Spinal cord (tissue), 10 donors: ENCODE data around the gene TCF7L2. TPM values are rescaled to one million over a fixed set of nuclear protein-coding genes. Genes with fewer than 3 reads are reported as not detected.

Experiments
- DNase-seq, 6 donors: peaks; one replicate each; pipeline versions ENCODE4 v3.0.0 to v3.0.0-alpha.2; 2013 to 2015; ENCODE audit warnings: low spot score in 6 of 6, low read depth in 4 of 6
- H3K27ac ChIP-seq: one replicate; pipeline ENCODE4 v1.5.1; 2013; ENCODE audit warnings: low read depth, low read length, control low read depth
- H3K27me3 ChIP-seq: one replicate; pipeline ENCODE4 v1.6.1; 2013; ENCODE audit warnings: low read length; ENCODE audit not compliant: control insufficient read depth, insufficient read depth
- H3K36me3 ChIP-seq: one replicate; pipeline ENCODE4 v1.6.1; 2013; ENCODE audit warnings: low read length; ENCODE audit not compliant: control insufficient read depth, insufficient read depth
- H3K4me1 ChIP-seq: one replicate; pipeline ENCODE4 v1.6.1; 2013; ENCODE audit warnings: low read length; ENCODE audit not compliant: control insufficient read depth, insufficient read depth
- H3K4me3 ChIP-seq: one replicate; pipeline ENCODE4 v1.5.1; 2013; ENCODE audit warnings: low read depth, low read length, control low read depth
- H3K9me3 ChIP-seq: one replicate; pipeline ENCODE4 v1.6.1; 2013; ENCODE audit warnings: low read length; ENCODE audit not compliant: control insufficient read depth, insufficient read depth
- WGBS: methylation state at CpG from one replicate; pipeline ENCODE4 v1.1.5; 2013; ENCODE audit warnings: missing lambda C conversion rate; ENCODE audit not compliant: insufficient coverage; 5-methylcytosine and 5-hydroxymethylcytosine counted together
- polyA plus RNA-seq, 2 donors: library from polyadenylated mRNA; unstranded; fragments of 120-200 nt; gene quantifications; one replicate each; pipeline ENCODE4 v1.2.1, GENCODE V29; 2013; ENCODE audit not compliant: insufficient read length in 2 of 2
- total RNA-seq, 2 donors: library from RNA; depleted of rRNA in 1 of 2; stranded (reverse); fragments of 120-200 nt in 1 of 2; fragments of >200 nt in 1 of 2; gene quantifications; one replicate each; pipeline versions ENCODE4 v1.2.3 to v1.2.4, GENCODE V29; 2013 to 2014
- donor health status: healthy.

Gene TCF7L2
- total and polyA plus RNA-seq, 4 donors, result 12.9 to 75.5 (median 36.6) TPM

DNA sequence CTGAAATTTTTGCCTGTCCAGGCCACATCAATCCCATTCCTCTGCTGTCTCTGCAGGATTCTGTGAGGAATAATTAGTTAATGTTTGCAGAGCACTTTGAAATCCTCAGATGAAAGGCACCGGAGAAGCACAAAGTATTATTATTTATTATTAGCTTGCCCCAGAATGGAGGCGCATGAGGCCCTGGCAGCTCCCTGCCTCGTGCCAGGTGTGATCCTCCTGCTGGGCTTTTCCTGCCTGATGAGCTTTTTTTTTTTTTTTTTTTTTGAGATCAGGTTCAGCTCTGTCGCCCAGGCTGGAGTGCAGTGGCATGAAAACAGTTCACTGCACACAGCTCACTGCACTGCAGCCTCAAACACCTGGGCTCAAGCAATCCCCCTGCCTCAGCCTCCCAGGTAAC lies 65.2 kb downstream of the TCF7L2 start:
- H3K27ac ChIP-seq, result no peak overlapping the region
- no peak for DNase-seq
- H3K27me3 ChIP-seq, result peaks cover 4% of the 10 kb centered on the region
- H3K4me1 ChIP-seq, result peaks cover 24% of the 10 kb centered on the region
- H3K36me3 ChIP-seq, result no peaks in the 10 kb centered on the region
- H3K9me3 ChIP-seq, result no peaks in the 10 kb centered on the region
- H3K4me3 ChIP-seq, result no peak overlapping the region
- 68% methylated on average over 3 of the region's 4 CpGs for WGBS

DNA sequence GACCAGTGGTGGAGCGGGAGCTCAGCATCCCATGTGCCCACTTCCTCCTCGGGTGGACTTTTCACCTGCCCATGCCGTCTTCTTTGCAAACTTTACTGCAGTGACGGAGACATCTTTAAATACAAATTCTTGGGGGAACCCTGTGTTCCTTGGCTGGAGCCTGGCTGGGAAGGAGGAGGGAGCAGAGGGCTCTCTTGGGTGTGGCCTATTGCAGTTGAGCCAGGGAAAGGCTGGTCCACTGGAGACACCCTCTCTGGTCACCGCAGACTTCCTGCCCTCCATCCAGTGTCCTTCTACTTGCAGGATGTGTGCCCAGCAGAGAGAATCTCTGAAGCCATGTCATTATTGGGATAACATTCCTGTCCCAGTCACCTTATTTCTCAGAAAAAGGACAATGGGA lies 67.3 kb downstream of the TCF7L2 start:
- Histone ChIP-seq H3K36me3 (no peaks in the 10 kb centered on the region), H3K27ac (no peak overlapping the region), H3K4me3 (no peak overlapping the region), H3K9me3 (no peaks in the 10 kb centered on the region), H3K27me3 (peaks cover 4% of the 10 kb centered on the region), H3K4me1 (peaks cover 43% of the 10 kb centered on the region)
- 83% methylated on average over 3 of the region's 5 CpGs for WGBS
- DNase-seq, result no peak

DNA sequence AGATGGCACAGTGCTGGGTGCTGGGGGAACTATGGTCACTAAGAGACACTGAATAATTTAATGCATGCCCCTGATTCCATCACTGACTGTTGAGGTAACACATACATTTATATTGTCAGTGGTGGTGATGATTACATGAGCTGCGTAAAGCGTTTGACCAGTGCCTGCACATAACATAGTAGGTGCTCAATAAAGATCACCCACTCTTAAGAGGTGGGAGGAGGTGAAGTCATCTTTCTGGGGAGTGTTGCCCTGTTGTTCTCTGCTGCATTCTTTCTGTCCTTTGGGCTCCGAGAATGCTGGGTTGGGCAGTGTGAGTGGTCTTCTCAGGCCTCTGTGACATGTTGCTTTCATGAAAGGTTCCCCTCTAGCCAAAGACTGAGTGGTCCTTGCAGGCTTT lies 68.0 kb downstream of the TCF7L2 start:
- Histone ChIP-seq H3K36me3 (no peaks in the 10 kb centered on the region), H3K4me1 (peaks cover 43% of the 10 kb centered on the region), H3K9me3 (no peaks in the 10 kb centered on the region), H3K27ac (no peak overlapping the region), H3K27me3 (peaks cover 4% of the 10 kb centered on the region), H3K4me3 (no peak overlapping the region)
- no peak for DNase-seq
- 40% methylated on average over 1 of the region's 3 CpGs for WGBS

DNA sequence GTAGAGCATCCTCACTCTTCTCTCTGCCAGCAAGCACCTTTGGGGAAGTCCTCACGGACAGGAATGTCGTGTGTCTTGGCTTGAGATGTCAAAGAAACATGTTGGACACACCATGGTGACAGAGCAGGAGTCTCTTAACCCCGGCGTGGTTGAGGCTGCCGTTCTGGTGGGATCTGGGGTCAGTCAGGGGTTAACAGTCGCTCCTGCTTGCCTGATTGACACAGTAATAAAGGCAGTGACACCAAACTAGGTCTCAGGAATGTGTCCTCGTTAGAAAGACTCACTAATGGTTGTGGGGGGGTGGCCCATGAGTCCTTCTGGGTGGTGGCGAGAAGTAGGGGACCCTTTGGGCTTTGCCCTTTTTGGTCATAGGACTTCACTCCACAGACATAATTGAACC lies 69.0 kb downstream of the TCF7L2 start:
- Histone ChIP-seq H3K36me3 (no peaks in the 10 kb centered on the region), H3K4me1 (peaks cover 43% of the 10 kb centered on the region), H3K27ac (no peak overlapping the region), H3K27me3 (peaks cover 4% of the 10 kb centered on the region), H3K9me3 (no peaks in the 10 kb centered on the region), H3K4me3 (no peak overlapping the region)
- no peak for DNase-seq
- 38% methylated on average over 7 of the region's 8 CpGs for WGBS

DNA sequence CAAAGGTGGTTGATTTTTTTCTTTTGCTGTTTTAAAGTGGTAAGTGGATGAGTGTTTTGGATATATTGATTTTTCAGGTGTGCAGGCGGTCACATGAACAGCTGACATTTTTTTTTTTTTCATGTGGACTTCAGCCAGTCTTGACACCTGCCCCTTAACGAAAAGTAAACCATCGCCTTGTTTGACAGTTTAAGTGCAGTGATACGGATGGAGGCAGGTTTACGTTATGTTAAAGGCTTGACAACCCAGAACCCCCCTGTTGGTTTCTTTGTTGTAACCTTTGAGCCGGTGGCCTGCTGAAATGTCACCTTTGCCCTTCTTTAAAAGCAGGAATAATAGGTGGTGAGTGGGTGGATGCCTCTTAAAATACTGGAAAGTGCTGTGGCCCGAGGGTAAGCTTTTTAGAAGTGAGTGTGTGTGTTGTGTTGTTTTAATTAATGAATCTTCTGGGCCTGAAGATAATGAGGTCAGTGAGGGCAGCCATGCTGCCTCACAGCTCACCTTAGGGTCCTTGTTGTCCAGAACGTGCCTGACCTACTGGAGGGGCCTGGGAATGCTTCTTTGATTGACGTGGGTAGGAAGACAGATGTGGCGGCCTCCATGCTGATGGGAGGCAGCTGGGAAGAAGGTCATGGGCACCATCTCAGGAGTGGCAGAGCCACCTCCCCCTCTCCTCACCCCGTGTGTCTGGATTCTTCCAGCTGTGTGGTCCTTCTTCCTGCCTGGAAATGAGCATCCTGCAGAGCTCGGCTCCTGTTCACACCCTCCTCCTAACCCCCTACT lies 69.8 kb downstream of the TCF7L2 start:
- Histone ChIP-seq H3K9me3 (no peaks in the 10 kb centered on the region), H3K4me3 (no peak overlapping the region), H3K36me3 (no peaks in the 10 kb centered on the region), H3K27ac (no peak overlapping the region), H3K4me1 (peaks cover 43% of the 10 kb centered on the region), H3K27me3 (peaks cover 4% of the 10 kb centered on the region)
- WGBS, result 47% methylated on average over 4 of the region's 12 CpGs
- DNase-seq, result no peak

DNA sequence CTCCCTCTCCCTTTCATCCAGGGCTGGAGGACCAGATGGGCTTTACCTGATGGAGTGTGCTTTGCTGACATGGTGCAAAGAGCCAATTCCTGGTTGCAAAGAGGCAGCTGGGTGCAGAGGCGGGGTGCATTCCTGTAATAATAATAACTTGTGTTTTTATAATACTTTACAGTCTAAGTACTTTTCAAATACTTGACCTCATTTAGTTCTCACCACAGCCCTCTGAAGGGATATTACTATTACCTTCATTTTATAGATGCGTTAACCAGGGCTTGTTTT lies 70.4 kb downstream of the TCF7L2 start:
- no peaks in the 10 kb centered on the region for H3K36me3 ChIP-seq
- peaks cover 41% of the 10 kb centered on the region for H3K4me1 ChIP-seq
- H3K27me3 ChIP-seq, result peaks cover 4% of the 10 kb centered on the region
- no peak for DNase-seq
- no peaks in the 10 kb centered on the region for H3K9me3 ChIP-seq
- H3K4me3 ChIP-seq, result no peak overlapping the region
- WGBS, result no CpG with 5 or more reads among the region's 2 CpGs
- H3K27ac ChIP-seq, result no peak overlapping the region

DNA sequence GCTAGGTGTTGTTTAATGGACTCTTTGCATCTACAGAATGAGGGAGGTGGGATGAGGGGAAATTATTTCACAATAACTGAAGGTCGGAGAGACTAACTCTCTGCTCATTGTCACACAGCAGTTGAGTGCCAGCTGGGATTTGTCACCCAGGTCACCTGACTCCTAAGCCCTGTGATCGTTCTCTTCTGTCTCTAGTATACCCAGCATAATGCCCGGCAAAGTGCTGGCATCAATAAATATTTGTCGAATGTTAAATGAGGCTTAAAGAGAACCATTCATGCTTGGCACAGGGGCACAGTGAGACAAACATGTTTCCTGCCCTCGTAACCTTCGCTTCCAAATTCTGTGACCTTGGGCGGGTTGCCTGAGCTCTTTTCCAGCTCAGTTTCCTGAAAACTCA lies 70.8 kb downstream of the TCF7L2 start:
- no peak overlapping the region for H3K27ac ChIP-seq
- peak in 2 of 6 donors; percentile 38 for DNase-seq
- no peaks in the 10 kb centered on the region for H3K9me3 ChIP-seq
- WGBS, result 41% methylated on average over 5 of the region's 7 CpGs
- no peaks in the 10 kb centered on the region for H3K36me3 ChIP-seq
- peaks cover 36% of the 10 kb centered on the region for H3K4me1 ChIP-seq
- H3K27me3 ChIP-seq, result peaks cover 4% of the 10 kb centered on the region
- no peak overlapping the region for H3K4me3 ChIP-seq

DNA sequence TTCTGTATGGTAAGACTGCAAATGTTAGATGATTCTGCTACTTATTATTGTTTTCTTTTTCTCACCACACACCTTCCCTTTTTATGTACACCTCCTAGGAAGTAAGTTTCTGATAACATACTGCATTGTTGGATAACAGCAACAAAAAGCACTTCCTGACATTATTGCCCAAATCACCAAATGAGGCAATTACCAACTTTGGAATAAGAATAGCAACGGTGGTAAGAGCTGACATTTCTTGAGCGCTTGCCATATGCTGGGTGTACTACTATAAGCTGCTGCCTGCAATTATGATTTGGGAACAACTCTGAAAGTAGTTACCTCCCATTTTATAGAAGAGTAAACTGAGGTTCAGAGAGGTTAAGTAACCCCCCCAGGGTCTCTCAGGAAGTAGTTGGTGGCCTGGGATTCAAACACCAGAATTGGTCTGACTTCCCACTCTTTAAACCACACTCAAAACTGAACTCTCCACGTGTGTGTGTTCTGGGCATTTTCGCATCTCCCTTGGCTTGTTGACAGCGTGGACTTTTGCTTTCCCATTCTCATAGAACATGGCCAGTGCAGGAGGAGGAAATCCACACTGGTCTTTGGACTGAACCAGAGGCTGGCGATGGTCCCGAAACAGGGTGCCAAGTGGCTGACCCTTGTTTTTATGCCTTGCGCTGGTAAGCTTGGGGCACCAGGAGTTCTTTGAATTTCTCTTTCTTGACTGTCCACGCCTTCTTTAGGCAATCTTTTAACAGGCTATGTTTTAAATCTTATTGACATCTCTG lies 71.4 kb downstream of the TCF7L2 start:
- H3K4me1 ChIP-seq, result peaks cover 30% of the 10 kb centered on the region
- peak in 3 of 6 donors; percentile 57 to 82 (median 71) for DNase-seq
- peaks cover 4% of the 10 kb centered on the region for H3K27me3 ChIP-seq
- 55% methylated on average over 6 of the region's 9 CpGs for WGBS
- no peaks in the 10 kb centered on the region for H3K36me3 ChIP-seq
- H3K4me3 ChIP-seq, result no peak overlapping the region
- H3K9me3 ChIP-seq, result no peaks in the 10 kb centered on the region
- no peak overlapping the region for H3K27ac ChIP-seq

DNA sequence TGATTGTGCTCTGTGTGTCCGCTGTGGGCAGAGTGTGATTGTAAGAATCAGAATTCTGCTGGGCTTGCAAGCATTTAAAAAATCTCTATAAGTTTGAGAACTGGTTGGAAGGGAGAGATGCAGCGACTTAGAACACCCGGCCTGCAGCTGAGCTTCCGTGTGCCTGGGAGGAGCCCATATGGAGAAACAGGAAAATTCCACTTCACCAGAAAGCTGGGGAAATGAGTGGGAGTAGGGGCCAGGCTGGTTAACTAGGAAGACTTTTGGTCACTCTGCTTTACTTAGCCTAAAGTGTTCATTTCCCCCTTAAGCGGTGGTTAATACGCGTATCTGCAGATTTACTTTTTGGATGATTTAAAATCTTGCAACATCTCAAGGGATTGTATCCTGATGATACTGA lies 72.2 kb downstream of the TCF7L2 start:
- 38% methylated on average over 1 of the region's 7 CpGs for WGBS
- H3K9me3 ChIP-seq, result no peaks in the 10 kb centered on the region
- no peaks in the 10 kb centered on the region for H3K36me3 ChIP-seq
- no peak overlapping the region for H3K4me3 ChIP-seq
- no peak overlapping the region for H3K27ac ChIP-seq
- peaks cover 4% of the 10 kb centered on the region for H3K27me3 ChIP-seq
- no peak for DNase-seq
- peaks cover 25% of the 10 kb centered on the region for H3K4me1 ChIP-seq

DNA sequence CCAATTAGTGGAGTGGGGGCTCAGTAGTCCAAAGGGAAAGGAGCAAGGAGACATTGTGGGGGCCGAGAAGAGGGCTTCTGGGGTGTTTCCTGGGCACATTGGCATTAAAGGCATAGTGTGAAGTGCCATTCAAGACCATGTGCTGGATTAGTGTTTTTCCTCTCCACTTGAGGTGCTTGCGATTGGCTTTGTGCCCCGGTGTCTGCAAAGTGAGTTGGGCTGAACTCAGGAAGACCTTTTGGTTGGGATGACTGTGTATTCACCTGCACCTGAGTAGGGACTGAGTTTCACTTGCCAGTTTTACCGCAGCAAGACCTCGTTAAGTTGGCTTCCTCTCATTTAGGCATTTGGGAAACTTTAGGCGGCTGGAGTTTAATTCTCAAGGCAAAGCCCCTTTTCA lies 73.0 kb downstream of the TCF7L2 start:
- Histone ChIP-seq H3K36me3 (no peaks in the 10 kb centered on the region), H3K4me1 (peaks cover 28% of the 10 kb centered on the region)

More for the DNA sequence above, 73.0 kb downstream of the TCF7L2 start:
- H3K27ac ChIP-seq, result no peak overlapping the region
- H3K4me3 ChIP-seq, result no peak overlapping the region
- 86% methylated on average over 4 of the region's 6 CpGs for WGBS
- DNase-seq, result no peak
- peaks cover 4% of the 10 kb centered on the region for H3K27me3 ChIP-seq
- H3K9me3 ChIP-seq, result no peaks in the 10 kb centered on the region
